Prostate gland (tissue), 2 donors: Measurements from ENCODE around the gene GPR45. TPM values are rescaled to one million over a fixed set of nuclear protein-coding genes. Genes with fewer than 3 reads are reported as not detected.

ENCODE experiments used
- DNase-seq: peaks from one replicate; pipeline ENCODE4 v3.0.0-alpha.2; 2019; ENCODE audit warnings: low spot score
- H3K27ac ChIP-seq, 2 donors: fragments of 200-600 bp; sonication (generic); 2 replicates each; pipeline ENCODE4 v1.5.1; 2017 to 2019
- H3K27me3 ChIP-seq: fragments of 200-600 bp; sonication (generic); replicated peaks from 2 replicates; pipeline ENCODE4 v1.5.1; 2019; ENCODE audit not compliant: insufficient read depth
- H3K36me3 ChIP-seq, 2 donors: fragments of 200-600 bp; sonication (generic); 1 replicate in 1 of 2; 2 replicates in 1 of 2; pipeline versions ENCODE4 v1.5.1 to v1.8.1; 2017 to 2019
- H3K4me1 ChIP-seq: fragments of 200-600 bp; sonication (generic); replicated peaks from 2 replicates; pipeline ENCODE4 v1.5.1; 2019
- H3K4me3 ChIP-seq, 2 donors: fragments of 200-600 bp; sonication (generic); 2 replicates each; pipeline ENCODE4 v1.5.1; 2017 to 2019
- H3K9me3 ChIP-seq: fragments of 200-600 bp; sonication (generic); 2 replicates; pipeline ENCODE4 v1.5.1; 2017
- POLR2A ChIP-seq: fragments of 450-650 bp; IDR thresholded peaks from one replicate; pipeline ENCODE4 v1.6.1; 2016; ENCODE audit warnings: antibody characterized with exemption, mild to moderate bottlenecking
- POLR2AphosphoS5 ChIP-seq: sonication (generic); formaldehyde crosslinking; IDR thresholded peaks from one replicate; pipeline ENCODE4 v1.6.1; 2017; ENCODE audit warnings: antibody characterized with exemption
- WGBS: methylation state at CpG from one replicate; pipeline ENCODE4 v1.1.5; 2018; 5-methylcytosine and 5-hydroxymethylcytosine counted together
- intact Hi-C: fragments of 100-400 bp; cut with DNase I; formaldehyde crosslinking; loops from one replicate; pipeline ENCODE4 v1.14.2; 2022
- total RNA-seq, 2 donors: library from RNA; depleted of rRNA; stranded (reverse); fragments of >200 nt; gene quantifications; one replicate each; pipeline ENCODE4 v1.1.0, GENCODE V29; 2016
- TF ChIP-seq, protein P1 (sequence below), 4 experiments: fragments of 200-600 bp in 2 of 4; fragments of 450-650 bp in 2 of 4; sonication (generic) in 2 of 4; IDR thresholded peaks; 1 replicate in 3 of 4; 2 replicates in 1 of 4; pipeline ENCODE4 v1.5.1; 2016 to 2019; ENCODE audit warnings: antibody characterized with exemption in 4 of 4, mild to moderate bottlenecking in 2 of 4, moderate library complexity in 2 of 4

GPR45 gene, protein sequence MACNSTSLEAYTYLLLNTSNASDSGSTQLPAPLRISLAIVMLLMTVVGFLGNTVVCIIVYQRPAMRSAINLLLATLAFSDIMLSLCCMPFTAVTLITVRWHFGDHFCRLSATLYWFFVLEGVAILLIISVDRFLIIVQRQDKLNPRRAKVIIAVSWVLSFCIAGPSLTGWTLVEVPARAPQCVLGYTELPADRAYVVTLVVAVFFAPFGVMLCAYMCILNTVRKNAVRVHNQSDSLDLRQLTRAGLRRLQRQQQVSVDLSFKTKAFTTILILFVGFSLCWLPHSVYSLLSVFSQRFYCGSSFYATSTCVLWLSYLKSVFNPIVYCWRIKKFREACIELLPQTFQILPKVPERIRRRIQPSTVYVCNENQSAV
- total RNA-seq, result not detected

DNA sequence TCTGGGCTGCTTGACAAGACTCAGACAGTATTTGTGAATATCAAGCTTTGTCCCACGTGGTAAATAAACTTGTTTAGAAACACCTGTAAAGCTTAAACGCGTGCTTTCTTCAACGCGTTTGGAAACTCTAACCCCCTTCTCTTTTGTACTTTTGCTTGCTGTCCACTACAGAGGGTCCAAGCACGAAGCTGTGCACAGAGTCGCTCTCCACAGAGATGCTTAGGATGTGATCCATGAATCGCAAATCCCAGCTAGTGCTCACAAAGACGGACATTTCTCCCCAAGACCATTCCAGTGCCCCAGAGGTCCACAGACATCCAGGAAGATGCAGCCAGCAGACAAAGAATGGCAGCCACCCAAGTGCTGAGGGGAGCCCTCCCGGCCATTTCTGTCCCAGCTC lies at the start of gene GPR45:
GPR45 (plus strand) TSS at position 301 of the 400 bp plus-strand sequence. CDS start 116 bp downstream, outside the sequence.
- TF ChIP-seq, protein P1, sequence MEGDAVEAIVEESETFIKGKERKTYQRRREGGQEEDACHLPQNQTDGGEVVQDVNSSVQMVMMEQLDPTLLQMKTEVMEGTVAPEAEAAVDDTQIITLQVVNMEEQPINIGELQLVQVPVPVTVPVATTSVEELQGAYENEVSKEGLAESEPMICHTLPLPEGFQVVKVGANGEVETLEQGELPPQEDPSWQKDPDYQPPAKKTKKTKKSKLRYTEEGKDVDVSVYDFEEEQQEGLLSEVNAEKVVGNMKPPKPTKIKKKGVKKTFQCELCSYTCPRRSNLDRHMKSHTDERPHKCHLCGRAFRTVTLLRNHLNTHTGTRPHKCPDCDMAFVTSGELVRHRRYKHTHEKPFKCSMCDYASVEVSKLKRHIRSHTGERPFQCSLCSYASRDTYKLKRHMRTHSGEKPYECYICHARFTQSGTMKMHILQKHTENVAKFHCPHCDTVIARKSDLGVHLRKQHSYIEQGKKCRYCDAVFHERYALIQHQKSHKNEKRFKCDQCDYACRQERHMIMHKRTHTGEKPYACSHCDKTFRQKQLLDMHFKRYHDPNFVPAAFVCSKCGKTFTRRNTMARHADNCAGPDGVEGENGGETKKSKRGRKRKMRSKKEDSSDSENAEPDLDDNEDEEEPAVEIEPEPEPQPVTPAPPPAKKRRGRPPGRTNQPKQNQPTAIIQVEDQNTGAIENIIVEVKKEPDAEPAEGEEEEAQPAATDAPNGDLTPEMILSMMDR (IDR thresholded peaks at IDR 0.05), result no peak
- TF ChIP-seq POLR2AphosphoS5 (no peak), POLR2A (no peak)
- WGBS, result 87% methylated on average over 10 of the region's 10 CpGs
- DNase-seq, result no peak
- H3K4me1 ChIP-seq, result no peaks in the 10 kb centered on the region
- H3K36me3 ChIP-seq, result no peaks in the 10 kb centered on the region
- H3K9me3 ChIP-seq, result no peaks in the 10 kb centered on the region
- H3K27ac ChIP-seq, result no peak within 1 kb of the TSS
- H3K4me3 ChIP-seq, result no peak within 1 kb of the TSS
- H3K27me3 ChIP-seq, result no peaks in the 10 kb centered on the region
- intact Hi-C loops, result no loop called here

DNA sequence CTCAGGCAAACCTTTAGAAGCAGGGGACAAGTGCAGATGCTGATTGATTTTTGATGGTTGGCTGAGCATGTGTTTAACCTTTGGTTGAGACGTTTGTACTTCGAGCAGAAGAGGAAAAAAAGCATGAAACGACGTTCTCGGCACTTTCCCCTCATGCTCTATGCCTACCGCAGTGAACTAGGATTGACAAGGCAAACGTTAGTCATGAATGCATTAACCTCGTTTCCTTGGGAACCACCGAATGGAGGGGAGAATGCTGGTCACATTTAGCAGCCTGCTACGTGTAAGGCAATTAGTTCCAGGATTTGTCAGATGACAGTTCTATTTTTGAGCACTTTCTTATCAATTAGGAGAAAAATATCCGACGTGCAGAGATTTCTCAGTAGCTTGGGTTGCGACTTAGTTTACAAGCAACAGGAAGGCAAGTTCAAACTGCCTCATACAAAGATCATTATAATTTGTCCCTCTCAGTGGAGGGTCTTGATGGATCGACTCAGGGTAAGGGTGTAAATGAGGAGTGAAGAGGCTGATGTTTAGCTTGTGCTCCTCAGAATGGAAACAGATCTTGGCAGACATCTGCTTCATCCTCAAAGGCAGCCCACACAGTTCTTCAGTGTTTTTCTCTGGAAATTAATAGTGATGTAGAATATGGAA lies 47.4 kb upstream of the GPR45 start:
- WGBS, result 32% methylated on average over 14 of the region's 14 CpGs
- intact Hi-C loops, result no loop called here
- Histone ChIP-seq H3K4me3 (no peak overlapping the region), H3K9me3 (no peaks in the 10 kb centered on the region), H3K36me3 (no peaks in the 10 kb centered on the region), H3K27ac (no peak overlapping the region), H3K27me3 (no peaks in the 10 kb centered on the region), H3K4me1 (no peaks in the 10 kb centered on the region)
- DNase-seq, result no peak
- no peak for TF ChIP-seq POLR2A
- TF ChIP-seq, protein P1 (IDR thresholded peaks at IDR 0.05), result no peak
- no peak for TF ChIP-seq POLR2AphosphoS5

DNA sequence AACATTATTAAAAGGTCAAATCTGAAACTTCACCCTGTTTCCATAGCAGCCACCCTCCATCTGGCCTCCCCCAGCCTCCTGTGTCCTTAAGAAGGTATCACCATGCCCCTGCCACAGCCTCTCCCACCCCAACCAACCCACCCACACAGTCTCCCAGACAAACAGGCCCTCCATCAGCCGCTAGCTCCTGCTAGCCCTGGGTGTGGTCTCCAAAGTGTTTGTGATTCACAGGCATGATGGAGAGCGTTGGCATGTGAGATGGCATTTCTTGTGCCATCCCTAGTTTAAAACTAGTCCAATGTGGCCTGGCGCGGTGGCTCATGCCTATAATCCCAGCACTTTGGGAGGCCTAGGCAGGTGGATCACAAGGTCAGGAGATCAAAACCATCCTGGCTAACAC lies 44.9 kb upstream of the GPR45 start:
- Histone ChIP-seq H3K27me3 (no peaks in the 10 kb centered on the region), H3K4me3 (no peak overlapping the region), H3K36me3 (no peaks in the 10 kb centered on the region), H3K27ac (no peak overlapping the region), H3K9me3 (no peaks in the 10 kb centered on the region), H3K4me1 (no peaks in the 10 kb centered on the region)
- DNase-seq, result no peak
- TF ChIP-seq POLR2A, result no peak
- no peak for TF ChIP-seq POLR2AphosphoS5
- 90% methylated on average over 4 of the region's 4 CpGs for WGBS
- intact Hi-C loops, result no loop called here

DNA sequence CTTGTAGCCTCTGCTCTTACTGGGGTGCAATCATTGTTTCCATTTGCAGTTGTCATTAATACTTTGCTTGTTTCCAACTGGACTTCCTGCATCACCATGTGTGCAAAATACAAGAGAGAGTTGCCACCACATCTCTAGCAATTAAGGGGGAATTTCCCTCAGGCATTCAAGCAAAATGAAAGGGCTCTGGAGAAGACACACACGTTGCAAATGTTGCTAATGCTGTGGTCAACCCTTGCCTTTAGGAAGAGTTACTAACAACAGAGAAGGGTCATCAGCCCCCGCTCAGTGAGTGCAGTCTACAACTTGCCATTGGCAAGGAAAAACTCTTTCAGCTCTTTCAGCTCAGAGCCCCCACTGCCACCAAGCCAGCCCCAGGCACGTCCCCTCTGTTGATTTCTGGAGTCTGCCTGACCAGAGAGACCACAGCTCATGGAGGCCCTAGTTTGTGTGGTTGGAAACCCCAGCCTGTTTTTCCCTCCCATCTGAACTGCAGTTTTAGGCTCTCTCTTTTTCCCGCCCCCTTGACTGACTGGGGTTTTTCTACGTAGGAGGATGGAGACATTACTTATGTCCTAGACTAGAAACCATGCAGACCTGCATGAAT lies 25.9 kb upstream of the GPR45 start:
- intact Hi-C loops, result no loop called here
- DNase-seq, result no peak
- Histone ChIP-seq H3K4me1 (no peaks in the 10 kb centered on the region), H3K9me3 (no peaks in the 10 kb centered on the region), H3K27ac (no peak overlapping the region), H3K27me3 (no peaks in the 10 kb centered on the region), H3K36me3 (no peaks in the 10 kb centered on the region), H3K4me3 (no peak overlapping the region)
- no peak for TF ChIP-seq POLR2A
- 71% methylated on average over 5 of the region's 5 CpGs for WGBS

DNA sequence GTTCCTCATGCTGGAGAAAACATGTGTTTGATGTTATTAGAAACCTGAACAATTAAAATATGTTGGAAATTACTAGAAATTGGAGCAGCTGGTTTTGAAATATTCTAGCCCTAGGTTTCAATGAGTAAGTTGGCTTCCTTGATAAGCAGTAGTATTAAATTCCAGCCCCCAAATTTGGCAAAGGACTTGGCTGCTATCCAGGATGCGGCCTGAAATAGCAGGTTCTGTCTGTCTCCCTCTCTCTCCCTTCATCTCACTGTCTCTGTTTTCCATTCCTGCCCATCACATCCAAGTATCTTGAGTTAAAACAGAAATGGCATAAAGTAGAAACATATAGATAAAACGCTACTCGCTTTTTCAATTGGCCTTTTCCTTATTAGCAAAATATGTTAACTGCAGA lies 20.9 kb upstream of the GPR45 start:
- no peak for DNase-seq
- no peaks in the 10 kb centered on the region for H3K27me3 ChIP-seq
- no peaks in the 10 kb centered on the region for H3K36me3 ChIP-seq
- H3K27ac ChIP-seq, result no peak overlapping the region
- WGBS, result 69% methylated on average over 3 of the region's 3 CpGs
- TF ChIP-seq POLR2A (no peak), POLR2AphosphoS5 (no peak)
- TF ChIP-seq, protein P1 (IDR thresholded peaks at IDR 0.05), result no peak
- H3K9me3 ChIP-seq, result no peaks in the 10 kb centered on the region
- no peaks in the 10 kb centered on the region for H3K4me1 ChIP-seq
- H3K4me3 ChIP-seq, result no peak overlapping the region
- intact Hi-C loops, result no loop called here
